GM10266 (cell line): ENCODE results near the gene KRT73.

Source experiments
- DNase-seq: peaks from one replicate; pipeline ENCODE4 v3.0.0; 2012; ENCODE audit errors: extremely low spot score
- TF ChIP-seq, protein P1 (sequence below): IDR thresholded peaks from 2 replicates; pipeline ENCODE4 v1.5.1; 2012; ENCODE audit warnings: mild to moderate bottlenecking, low read depth; ENCODE audit not compliant: control insufficient read depth, insufficient read depth; ENCODE audit errors: missing control alignments

Gene KRT73

GRCh38 chr12:52573743-52574142 lies 44.6 kb downstream of the KRT73 start, which contains the start of gene KRT74:
Gene KRT74, minus strand, starts transcription at chr12:52573843. Its CDS starts 66 bp downstream, at chr12:52573777.
- TF ChIP-seq, protein P1, sequence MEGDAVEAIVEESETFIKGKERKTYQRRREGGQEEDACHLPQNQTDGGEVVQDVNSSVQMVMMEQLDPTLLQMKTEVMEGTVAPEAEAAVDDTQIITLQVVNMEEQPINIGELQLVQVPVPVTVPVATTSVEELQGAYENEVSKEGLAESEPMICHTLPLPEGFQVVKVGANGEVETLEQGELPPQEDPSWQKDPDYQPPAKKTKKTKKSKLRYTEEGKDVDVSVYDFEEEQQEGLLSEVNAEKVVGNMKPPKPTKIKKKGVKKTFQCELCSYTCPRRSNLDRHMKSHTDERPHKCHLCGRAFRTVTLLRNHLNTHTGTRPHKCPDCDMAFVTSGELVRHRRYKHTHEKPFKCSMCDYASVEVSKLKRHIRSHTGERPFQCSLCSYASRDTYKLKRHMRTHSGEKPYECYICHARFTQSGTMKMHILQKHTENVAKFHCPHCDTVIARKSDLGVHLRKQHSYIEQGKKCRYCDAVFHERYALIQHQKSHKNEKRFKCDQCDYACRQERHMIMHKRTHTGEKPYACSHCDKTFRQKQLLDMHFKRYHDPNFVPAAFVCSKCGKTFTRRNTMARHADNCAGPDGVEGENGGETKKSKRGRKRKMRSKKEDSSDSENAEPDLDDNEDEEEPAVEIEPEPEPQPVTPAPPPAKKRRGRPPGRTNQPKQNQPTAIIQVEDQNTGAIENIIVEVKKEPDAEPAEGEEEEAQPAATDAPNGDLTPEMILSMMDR: no peak
- DNase-seq: no peak

DNA sequence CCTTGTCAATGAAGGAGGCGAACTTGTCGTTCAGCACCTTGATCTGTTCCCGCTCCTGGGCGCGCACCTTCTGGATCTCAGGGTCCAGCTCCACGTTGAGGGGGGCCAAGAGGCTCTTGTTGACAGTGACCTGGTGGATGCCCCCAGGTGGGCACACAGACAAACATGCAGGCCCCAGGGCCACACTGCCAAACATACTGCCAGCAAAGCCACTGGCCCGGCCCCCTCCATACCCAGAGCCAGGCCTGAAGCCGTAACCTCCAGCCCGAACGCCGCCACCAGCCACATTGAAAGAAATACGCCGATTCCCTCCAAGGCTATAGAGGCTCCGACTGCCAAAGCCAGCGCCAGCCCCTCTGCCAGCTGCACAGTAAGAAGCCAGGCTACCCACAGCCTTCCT lies 45.1 kb downstream of the KRT73 start:
- TF ChIP-seq, protein P1: no peak
- no peak for DNase-seq

DNA sequence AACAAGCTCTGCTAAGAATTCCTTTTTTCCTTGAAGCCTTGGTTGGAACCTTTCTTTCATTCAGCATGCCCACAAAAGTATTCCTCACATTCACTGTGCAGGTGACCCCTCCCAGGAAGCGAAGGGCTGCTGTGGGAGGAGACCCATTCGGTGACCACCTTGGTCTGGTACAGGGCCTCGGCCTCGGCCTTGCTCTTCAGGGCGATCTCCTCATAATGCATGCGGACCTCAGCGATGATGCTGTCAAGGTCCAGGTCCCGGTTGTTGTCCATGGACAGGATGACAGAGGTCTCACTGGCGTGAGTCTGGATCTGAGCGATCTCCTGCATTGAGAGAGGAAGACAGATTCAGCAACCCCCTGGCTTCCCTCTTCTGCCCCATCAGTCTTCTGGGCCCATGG lies 47.8 kb downstream of the KRT73 start:
- DNase-seq: no peak

DNA sequence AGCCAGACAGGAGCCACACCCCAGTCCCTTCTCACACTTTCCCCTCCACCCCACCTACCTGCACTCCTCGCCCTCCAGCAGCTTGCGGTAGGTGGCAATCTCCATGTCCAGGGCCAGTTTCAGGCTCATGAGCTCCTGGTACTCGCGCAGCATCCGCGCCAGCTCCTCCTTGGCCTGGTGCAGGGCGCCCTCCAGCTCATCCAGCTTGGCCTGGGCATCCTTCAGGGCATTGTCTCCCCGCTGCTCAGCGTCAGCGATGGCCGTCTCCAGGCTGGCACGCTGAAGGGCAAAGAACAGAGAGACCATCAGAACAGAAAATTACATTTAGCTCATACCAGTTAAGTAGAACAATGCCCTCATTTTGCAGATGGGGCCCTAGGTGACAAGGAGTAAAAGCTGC lies 50.2 kb downstream of the KRT73 start:
- no peak for DNase-seq
- TF ChIP-seq, protein P1: no peak

More for the DNA sequence above, 47.8 kb downstream of the KRT73 start:
- TF ChIP-seq, protein P1: no peak

- DNase-seq: no peak
- TF ChIP-seq, protein P1: no peak
Observed at GRCh38 chr12:52566847-52567291, 51.5 kb downstream of the KRT73 start.

GRCh38 chr12:52564582-52564981 lies 53.8 kb downstream of the KRT73 start:
- DNase-seq: no peak
- TF ChIP-seq, protein P1: no peak

- TF ChIP-seq, protein P1: no peak
- no peak for DNase-seq
Observed at GRCh38 chr12:52561880-52562449, 56.4 kb downstream of the KRT73 start.
